ENCODE results near the gene SLC39A1.
"Not testable (repeated sequence)": the region's sequence is repeated elsewhere in the genome, so short reads cannot be mapped to it uniquely, and the experiment has no call there.

Gene SLC39A1

GRCh38 chr1:153984123-153984894 is 21.0 kb upstream of the SLC39A1 start:
- no peaks in the 10 kb centered on the region for H3K9me3 Mint-ChIP-seq
- peaks cover 4% of the 10 kb centered on the region for H3K36me3 Mint-ChIP-seq (ENCODE audit: low read depth)
- no peaks in the 10 kb centered on the region for H3K27me3 Mint-ChIP-seq
- peak overlapping the region; percentile 34 for H3K4me3 Mint-ChIP-seq
- peaks cover 34% of the 10 kb centered on the region for H3K4me1 Mint-ChIP-seq (ENCODE audit: low read depth)
- H3K27ac Mint-ChIP-seq: peak overlapping the region; percentile 26

- H3K4me1 Mint-ChIP-seq (ENCODE audit: low read depth): peaks cover 41% of the 10 kb centered on the region
- H3K9me3 Mint-ChIP-seq; H3K36me3 Mint-ChIP-seq (ENCODE audit: low read depth); H3K4me3 Mint-ChIP-seq; H3K27me3 Mint-ChIP-seq; H3K27ac Mint-ChIP-seq: not testable (repeated sequence)
Observed at GRCh38 chr1:153981735-153982134, 18.4 kb upstream of the SLC39A1 start.

GRCh38 chr1:153979091-153979490 is 15.8 kb upstream of the SLC39A1 start:
- Mint-ChIP-seq H3K36me3 (ENCODE audit: low read depth) (peaks cover 32% of the 10 kb centered on the region), H3K4me1 (ENCODE audit: low read depth) (peaks cover 40% of the 10 kb centered on the region), H3K4me3 (peak overlapping the region; percentile 98)
- H3K27ac Mint-ChIP-seq, H3K9me3 Mint-ChIP-seq, H3K27me3 Mint-ChIP-seq: not testable (repeated sequence)

- Mint-ChIP-seq H3K4me1 (ENCODE audit: low read depth) (peaks cover 42% of the 10 kb centered on the region), H3K36me3 (ENCODE audit: low read depth) (peaks cover 35% of the 10 kb centered on the region), H3K9me3 (no peaks in the 10 kb centered on the region), H3K27me3 (no peaks in the 10 kb centered on the region), H3K27ac (peak overlapping the region; percentile 98), H3K4me3 (peak overlapping the region; percentile 98)
Observed at GRCh38 chr1:153978274-153978909, 15.1 kb upstream of the SLC39A1 start.

- no peaks in the 10 kb centered on the region for H3K27me3 Mint-ChIP-seq
- peak within 1 kb of the TSS; percentile 98 for H3K4me3 Mint-ChIP-seq
- no peaks in the 10 kb centered on the region for H3K9me3 Mint-ChIP-seq
- H3K27ac Mint-ChIP-seq: peak within 1 kb of the TSS; percentile 98
- peaks cover 31% of the 10 kb centered on the region for H3K36me3 Mint-ChIP-seq (ENCODE audit: low read depth)
- peaks cover 48% of the 10 kb centered on the region for H3K4me1 Mint-ChIP-seq (ENCODE audit: low read depth)
Observed at GRCh38 chr1:153977250-153978240, 14.2 kb upstream of the SLC39A1 start, which contains the start of gene JTB. Gene JTB (minus strand): TSS chr1:153977674. CDS start chr1:153977252, 422 bp downstream.

GRCh38 chr1:153976819-153977249 is 13.5 kb upstream of the SLC39A1 start:
- H3K4me3 Mint-ChIP-seq: peak overlapping the region; percentile 98
- H3K4me1 Mint-ChIP-seq (ENCODE audit: low read depth): peaks cover 54% of the 10 kb centered on the region
- H3K9me3 Mint-ChIP-seq: no peaks in the 10 kb centered on the region
- no peaks in the 10 kb centered on the region for H3K27me3 Mint-ChIP-seq
- H3K27ac Mint-ChIP-seq: peak overlapping the region; percentile 98
- peaks cover 31% of the 10 kb centered on the region for H3K36me3 Mint-ChIP-seq (ENCODE audit: low read depth)

- no peak overlapping the region for H3K27ac Mint-ChIP-seq
Observed at GRCh38 chr1:153973525-153973924, 10.2 kb upstream of the SLC39A1 start.

GRCh38 chr1:153973071-153973470 is 9.7 kb upstream of the SLC39A1 start:
- Mint-ChIP-seq H3K4me1 (ENCODE audit: low read depth) (peaks cover 56% of the 10 kb centered on the region), H3K36me3 (ENCODE audit: low read depth) (peaks cover 31% of the 10 kb centered on the region), H3K27ac (no peak overlapping the region), H3K27me3 (no peaks in the 10 kb centered on the region), H3K4me3 (no peak overlapping the region), H3K9me3 (no peaks in the 10 kb centered on the region)

More at GRCh38 chr1:153973525-153973924, 10.2 kb upstream of the SLC39A1 start:
- no peak overlapping the region for H3K4me3 Mint-ChIP-seq
- no peaks in the 10 kb centered on the region for H3K9me3 Mint-ChIP-seq
- peaks cover 31% of the 10 kb centered on the region for H3K36me3 Mint-ChIP-seq (ENCODE audit: low read depth)
- no peaks in the 10 kb centered on the region for H3K27me3 Mint-ChIP-seq
- peaks cover 59% of the 10 kb centered on the region for H3K4me1 Mint-ChIP-seq (ENCODE audit: low read depth)

GRCh38 chr1:153970346-153970745 is 7.0 kb upstream of the SLC39A1 start:
- Mint-ChIP-seq H3K4me3 (no peak overlapping the region), H3K27ac (no peak overlapping the region)

GRCh38 chr1:153968972-153969371 is 5.6 kb upstream of the SLC39A1 start:
- no peaks in the 10 kb centered on the region for H3K9me3 Mint-ChIP-seq
- H3K4me3 Mint-ChIP-seq: no peak overlapping the region
- peak overlapping the region; percentile 29 for H3K27ac Mint-ChIP-seq
- peaks cover 56% of the 10 kb centered on the region for H3K4me1 Mint-ChIP-seq (ENCODE audit: low read depth)
- H3K27me3 Mint-ChIP-seq: no peaks in the 10 kb centered on the region
- peaks cover 5% of the 10 kb centered on the region for H3K36me3 Mint-ChIP-seq (ENCODE audit: low read depth)

More at GRCh38 chr1:153970346-153970745, 7.0 kb upstream of the SLC39A1 start:
- Mint-ChIP-seq H3K4me1 (ENCODE audit: low read depth) (peaks cover 60% of the 10 kb centered on the region), H3K27me3 (no peaks in the 10 kb centered on the region), H3K9me3 (no peaks in the 10 kb centered on the region), H3K36me3 (ENCODE audit: low read depth) (peaks cover 16% of the 10 kb centered on the region)

GRCh38 chr1:153968408-153968807 is 5.1 kb upstream of the SLC39A1 start:
- peaks cover 61% of the 10 kb centered on the region for H3K4me1 Mint-ChIP-seq (ENCODE audit: low read depth)
- H3K27ac Mint-ChIP-seq: no peak overlapping the region
- no peaks in the 10 kb centered on the region for H3K27me3 Mint-ChIP-seq
- H3K36me3 Mint-ChIP-seq (ENCODE audit: low read depth): peaks cover 4% of the 10 kb centered on the region
- peak overlapping the region; percentile 27 for H3K4me3 Mint-ChIP-seq
- no peaks in the 10 kb centered on the region for H3K9me3 Mint-ChIP-seq

GRCh38 chr1:153968000-153968363 is 4.6 kb upstream of the SLC39A1 start:
- Mint-ChIP-seq H3K4me3 (peak overlapping the region; percentile 93), H3K27me3 (no peaks in the 10 kb centered on the region), H3K4me1 (ENCODE audit: low read depth) (peaks cover 60% of the 10 kb centered on the region), H3K27ac (peak overlapping the region; percentile 96), H3K9me3 (no peaks in the 10 kb centered on the region), H3K36me3 (ENCODE audit: low read depth) (peaks cover 4% of the 10 kb centered on the region)

GRCh38 chr1:153967107-153967999 is 4.0 kb upstream of the SLC39A1 start, which contains the start of gene CREB3L4:
Gene CREB3L4 (plus strand): TSS chr1:153967902. CDS start chr1:153968526, 624 bp downstream.
- Mint-ChIP-seq H3K4me3 (peak within 1 kb of the TSS; percentile 93), H3K4me1 (ENCODE audit: low read depth) (peaks cover 59% of the 10 kb centered on the region), H3K9me3 (no peaks in the 10 kb centered on the region), H3K27me3 (no peaks in the 10 kb centered on the region), H3K27ac (peak within 1 kb of the TSS; percentile 96), H3K36me3 (ENCODE audit: low read depth) (peaks cover 4% of the 10 kb centered on the region)

Measured in stimulated activated naive CD8-positive, alpha-beta T cell treated with anti-CD3 and anti-CD28 coated beads, Interleukin-15, Interleukin-2, amounts not matched to agents 100 ng/mL and 50 ng/mL, for 24 hours (primary cell).